Measurements from ENCODE around the gene KBTBD6.
"Not testable (repeated sequence)": the region's sequence is repeated elsewhere in the genome, so short reads cannot be mapped to it uniquely, and the experiment has no call there.

Gene KBTBD6, protein sequence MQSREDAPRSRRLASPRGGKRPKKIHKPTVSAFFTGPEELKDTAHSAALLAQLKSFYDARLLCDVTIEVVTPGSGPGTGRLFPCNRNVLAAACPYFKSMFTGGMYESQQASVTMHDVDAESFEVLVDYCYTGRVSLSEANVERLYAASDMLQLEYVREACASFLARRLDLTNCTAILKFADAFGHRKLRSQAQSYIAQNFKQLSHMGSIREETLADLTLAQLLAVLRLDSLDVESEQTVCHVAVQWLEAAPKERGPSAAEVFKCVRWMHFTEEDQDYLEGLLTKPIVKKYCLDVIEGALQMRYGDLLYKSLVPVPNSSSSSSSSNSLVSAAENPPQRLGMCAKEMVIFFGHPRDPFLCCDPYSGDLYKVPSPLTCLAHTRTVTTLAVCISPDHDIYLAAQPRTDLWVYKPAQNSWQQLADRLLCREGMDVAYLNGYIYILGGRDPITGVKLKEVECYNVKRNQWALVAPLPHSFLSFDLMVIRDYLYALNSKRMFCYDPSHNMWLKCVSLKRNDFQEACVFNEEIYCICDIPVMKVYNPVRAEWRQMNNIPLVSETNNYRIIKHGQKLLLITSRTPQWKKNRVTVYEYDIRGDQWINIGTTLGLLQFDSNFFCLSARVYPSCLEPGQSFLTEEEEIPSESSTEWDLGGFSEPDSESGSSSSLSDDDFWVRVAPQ

DNA sequence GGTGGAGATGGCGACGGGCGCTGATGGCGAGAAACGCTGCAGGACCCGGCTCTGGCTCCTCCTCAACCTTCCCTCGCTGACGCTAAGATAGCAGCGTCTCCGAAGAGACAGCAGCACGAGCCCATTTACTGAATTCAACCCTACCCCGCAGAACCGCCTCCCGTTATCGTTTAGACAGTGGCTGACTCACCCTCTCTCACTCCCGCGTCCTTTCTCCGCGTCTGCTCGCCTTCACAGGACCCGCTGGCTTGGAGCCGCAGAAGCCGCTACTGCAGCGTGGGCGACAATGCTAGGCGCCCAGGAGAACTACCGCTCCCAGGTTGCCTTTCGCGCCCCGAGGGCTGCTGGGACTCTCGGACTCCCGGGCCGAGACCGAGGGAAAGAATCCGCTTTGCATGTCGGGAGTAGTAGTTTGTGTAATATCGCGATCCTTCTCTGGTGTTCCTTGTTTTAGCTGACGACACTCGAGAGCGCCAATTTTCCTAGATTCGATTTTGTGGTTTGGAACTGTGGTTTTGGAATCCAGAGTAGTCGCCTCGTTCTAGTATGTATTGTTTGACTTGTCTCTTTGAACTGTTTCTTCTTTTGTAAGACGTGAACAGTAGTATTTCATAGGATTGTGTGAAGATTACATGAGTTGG, at the start of gene KBTBD6:
TSS of gene KBTBD6 (minus strand) at position 291 of the 641 bp plus-strand sequence. CDS start 291 bp downstream, outside the sequence.
- peak; percentile 89 for DNase-seq (ENCODE audit: low read depth)

DNA sequence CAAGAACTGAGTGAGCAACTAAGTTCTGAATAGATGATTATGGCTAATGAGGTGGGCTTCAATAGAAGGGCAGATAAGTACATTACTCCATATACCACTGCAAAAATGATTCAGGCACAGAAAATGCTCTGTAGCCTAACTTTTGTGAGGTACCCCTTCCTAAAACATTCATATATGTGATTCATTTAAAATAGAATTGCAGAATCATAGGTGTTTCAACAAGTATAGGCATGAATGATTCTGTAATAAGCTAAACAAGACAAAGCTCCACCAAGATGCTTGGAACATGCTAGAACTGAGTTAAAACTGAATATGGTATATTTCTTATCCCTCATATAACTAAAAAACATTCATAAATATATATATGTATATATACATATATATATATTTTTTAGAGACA, 49.6 kb upstream of the KBTBD6 start:
- DNase-seq (ENCODE audit: low read depth), result no peak

DNA sequence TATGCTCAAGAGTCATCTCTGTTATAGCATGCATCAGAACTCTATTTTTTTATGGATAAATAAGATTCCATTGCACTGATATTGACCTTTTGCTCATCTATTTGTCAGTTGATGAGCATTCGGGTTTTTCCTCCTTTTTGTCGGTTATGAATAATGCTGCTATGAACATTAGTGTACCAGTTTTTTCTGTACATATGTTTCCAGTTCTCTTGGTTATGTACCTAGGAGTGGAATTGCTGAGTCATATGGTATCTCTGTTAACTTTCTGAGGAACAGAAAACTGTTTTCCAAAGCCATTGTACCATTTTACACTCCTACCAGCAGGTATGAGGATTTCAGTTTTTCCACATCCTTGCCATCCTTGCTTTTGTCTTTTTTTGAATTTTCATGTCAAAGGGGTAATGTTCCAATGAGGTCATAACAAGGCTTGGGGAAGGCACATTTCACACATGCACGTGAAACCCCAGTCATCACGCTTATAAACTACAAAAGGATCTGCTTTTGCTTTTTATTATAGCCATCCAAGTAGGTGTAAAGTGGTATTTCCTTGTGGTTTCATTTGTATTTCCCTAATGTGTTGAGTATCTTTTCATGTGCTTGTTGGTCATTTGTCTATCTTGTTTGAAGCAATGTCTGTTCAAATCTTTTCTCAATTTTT, 47.1 kb upstream of the KBTBD6 start:
- DNase-seq (ENCODE audit: low read depth), result no peak

DNA sequence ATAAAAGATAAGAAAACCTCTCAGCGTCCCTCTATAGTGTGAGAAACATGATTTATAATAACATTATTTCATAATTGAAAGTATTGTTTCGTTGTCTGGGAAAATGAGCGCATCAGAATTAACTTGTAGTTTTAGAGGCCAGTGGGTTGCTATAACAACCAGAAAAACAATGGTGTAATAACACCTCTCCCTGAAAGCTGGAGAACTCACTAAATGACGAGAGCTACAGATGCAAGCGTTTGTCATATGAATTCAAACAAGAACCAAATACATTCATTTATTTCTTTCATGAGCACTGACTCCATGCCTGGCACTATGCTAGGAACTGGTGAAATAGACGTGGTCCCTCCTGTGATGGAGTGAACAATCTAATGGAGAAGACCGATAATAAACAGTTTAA, 45.4 kb upstream of the KBTBD6 start:
- DNase-seq (ENCODE audit: low read depth), result no peak

DNA sequence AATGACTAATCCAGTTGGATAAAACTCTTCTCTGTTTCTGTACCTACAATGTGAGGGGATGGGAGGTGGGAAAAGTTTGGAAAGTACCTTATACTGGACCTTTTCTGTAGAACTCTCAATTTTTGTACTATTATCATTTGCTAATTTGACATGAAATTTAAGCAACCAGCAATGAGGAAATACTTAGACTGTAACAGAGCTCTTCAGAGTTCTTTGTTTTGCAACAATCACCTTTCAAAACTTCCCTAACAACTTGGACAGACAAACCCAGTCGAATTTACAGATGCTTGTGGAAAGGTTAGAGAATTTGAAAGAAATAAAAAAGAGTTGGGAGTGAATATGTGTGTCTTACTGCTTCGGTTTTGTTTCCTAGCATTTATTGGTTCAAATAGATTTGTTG, 45.0 kb upstream of the KBTBD6 start:
- DNase-seq (ENCODE audit: low read depth), result no peak

DNA sequence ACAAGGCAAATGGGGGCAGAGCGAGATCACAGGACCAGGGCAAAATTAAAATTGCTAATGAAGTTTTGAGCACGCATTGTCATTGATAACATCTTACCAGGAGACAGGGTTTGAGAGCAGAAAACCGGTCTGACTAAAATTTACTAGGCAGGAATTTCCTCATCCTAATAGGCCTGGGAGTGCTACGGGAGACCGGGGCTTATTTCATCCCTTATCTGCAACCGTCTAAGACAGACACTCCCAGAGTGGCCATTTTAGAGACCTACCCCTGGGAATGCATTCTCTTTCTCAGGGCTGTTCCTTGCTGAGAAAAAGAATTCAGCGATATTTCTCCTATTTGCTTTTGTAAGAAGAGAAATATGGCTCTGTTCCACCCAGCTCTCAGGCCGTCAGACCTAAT, 43.0 kb upstream of the KBTBD6 start:
- DNase-seq (ENCODE audit: low read depth), result not testable (repeated sequence)

DNA sequence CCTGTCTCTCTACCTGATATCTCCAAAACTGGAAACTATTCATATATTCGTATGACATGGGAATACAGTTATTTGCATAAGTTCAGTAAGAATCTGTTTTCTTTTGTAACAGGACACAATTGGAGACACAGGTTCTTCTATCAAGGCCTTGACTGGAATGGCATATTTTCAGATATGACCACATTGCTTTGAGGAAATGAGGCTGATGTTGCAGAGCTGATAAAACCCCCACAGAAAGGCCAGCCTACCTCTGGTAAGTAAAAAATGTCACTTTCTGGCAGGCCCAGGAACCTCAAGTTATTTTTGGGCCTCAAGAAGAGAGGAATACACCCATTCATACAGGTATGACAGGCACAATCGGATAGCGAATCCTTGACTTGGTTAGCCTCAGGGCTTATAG, 29.5 kb upstream of the KBTBD6 start:
- DNase-seq (ENCODE audit: low read depth), result no peak

DNA sequence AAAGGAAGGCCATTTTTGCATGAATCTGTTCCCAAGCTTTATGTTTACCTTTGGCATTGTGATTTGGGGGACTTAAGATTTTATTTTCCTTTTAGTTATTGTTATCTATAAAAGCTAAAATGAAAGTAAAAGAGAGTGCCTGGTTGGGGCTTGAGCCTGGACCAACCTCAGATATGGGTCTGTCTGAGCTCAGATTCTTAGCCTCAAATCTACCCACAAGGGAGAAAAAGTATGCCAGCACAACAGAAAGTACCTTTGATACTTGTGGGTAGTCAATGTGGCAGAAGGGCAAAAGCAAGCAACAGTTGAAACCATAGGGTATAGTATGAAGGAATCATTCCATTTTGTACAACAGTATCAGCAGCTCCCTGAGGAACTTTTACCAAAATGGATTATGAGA, 26.6 kb upstream of the KBTBD6 start:
- DNase-seq (ENCODE audit: low read depth), result no peak

DNA sequence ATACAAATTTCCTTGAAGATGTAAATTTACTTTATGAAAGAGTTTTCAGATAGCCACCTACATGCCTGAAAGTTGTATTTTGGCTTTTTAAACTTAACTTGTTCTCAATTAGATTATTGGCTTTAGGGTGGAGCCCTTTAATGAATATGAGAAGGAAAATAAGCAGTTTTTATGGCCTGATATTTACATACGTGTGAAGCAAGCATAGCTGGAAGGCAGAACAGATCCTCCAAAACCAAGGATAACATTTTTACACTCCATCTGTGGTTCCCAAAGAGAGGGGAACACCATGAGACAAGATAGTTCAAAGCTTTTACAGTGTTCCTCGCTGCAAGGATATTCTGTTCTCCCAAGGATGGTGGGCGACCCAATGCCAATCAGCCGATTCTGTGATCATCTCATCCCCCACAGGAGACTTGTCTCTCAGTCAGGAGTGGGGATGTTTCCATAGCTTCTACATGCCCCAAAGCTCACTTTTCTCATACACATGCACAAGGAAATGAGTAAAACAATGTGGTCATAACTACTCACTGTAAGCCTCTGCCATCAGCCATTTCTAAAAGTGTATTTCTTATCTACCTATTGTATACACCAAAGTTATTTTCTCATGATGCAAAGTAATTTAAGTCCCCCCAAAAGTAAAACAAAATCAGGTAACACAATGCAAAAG, 24.6 kb upstream of the KBTBD6 start:
- DNase-seq (ENCODE audit: low read depth), result no peak

DNA sequence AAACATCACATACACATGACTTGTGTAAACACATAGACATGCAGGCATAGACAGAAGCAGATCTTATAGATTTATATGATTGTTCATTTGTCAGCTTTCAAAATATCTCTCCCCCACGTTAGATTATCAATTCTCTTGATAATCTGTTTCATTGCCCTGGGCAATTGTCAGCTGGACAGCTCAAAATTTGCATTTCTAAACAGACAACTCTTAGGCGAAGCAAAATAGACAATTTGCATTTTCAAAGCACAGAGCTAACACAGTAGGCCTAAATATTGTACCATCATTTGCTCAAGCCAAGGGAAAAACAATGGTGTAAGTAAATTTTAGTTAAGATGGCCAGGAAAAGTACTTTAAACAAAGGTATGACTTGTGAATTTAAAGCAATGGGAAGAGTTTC, 24.0 kb upstream of the KBTBD6 start:
- no peak for DNase-seq (ENCODE audit: low read depth)

DNA sequence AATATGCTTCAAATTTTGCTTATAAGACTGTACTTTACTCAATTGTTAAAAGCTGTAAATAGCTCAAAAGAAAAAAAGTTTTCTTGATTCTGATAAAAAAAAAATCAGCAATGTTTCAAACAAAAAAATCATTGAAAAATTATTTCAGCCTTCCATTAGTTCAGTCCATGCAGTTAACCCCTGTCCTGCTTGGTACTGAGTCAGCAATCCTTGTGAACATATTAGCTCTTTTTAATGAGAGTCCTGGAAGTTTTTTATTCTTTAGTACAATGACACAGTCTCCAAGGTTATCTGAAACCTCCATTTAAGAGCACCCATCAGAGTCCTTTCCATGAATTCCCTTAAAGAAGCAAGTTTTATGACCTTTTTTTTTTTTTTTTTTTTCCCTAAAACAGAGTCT, 21.4 kb upstream of the KBTBD6 start:
- DNase-seq (ENCODE audit: low read depth), result no peak

DNA sequence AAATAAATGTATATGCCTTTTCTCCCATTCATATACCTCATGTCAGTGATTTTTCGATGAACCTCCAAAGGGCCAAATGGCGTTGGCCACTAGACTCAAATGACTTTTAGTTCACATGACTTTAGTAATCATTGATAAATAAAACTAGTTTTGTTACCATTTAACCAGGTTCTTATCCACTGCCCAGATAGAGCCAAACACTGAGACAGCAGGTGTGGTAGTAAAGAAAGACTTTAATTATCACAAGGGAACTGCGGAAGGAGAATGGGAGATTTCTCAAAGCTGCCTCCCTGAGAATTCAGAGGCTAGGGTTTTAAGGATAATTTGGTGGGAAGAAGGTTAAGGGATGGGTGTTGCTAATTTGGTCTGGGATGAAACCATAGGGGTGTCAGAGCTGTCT, 19.4 kb upstream of the KBTBD6 start:
- DNase-seq (ENCODE audit: low read depth), result no peak

DNA sequence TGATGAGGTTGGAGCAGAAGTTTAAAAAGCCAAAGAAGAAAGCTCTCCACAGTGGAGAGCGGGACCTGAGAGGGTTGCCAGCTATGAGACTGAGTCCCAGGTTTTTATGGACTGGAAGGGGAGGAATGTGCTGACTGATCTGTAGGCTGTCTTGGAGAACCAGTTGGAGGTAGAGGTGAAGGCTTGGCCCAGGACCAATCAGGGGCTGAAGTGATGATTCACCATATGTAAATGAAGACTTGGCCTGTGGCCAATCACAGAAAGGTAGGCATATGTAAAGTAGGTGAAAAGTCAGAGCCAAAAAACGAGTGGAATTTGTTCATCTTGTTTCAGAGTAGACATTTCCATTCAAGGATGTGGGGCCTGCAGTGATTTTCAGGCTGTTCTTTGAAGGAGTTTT, 17.5 kb upstream of the KBTBD6 start:
- DNase-seq (ENCODE audit: low read depth), result no peak

DNA sequence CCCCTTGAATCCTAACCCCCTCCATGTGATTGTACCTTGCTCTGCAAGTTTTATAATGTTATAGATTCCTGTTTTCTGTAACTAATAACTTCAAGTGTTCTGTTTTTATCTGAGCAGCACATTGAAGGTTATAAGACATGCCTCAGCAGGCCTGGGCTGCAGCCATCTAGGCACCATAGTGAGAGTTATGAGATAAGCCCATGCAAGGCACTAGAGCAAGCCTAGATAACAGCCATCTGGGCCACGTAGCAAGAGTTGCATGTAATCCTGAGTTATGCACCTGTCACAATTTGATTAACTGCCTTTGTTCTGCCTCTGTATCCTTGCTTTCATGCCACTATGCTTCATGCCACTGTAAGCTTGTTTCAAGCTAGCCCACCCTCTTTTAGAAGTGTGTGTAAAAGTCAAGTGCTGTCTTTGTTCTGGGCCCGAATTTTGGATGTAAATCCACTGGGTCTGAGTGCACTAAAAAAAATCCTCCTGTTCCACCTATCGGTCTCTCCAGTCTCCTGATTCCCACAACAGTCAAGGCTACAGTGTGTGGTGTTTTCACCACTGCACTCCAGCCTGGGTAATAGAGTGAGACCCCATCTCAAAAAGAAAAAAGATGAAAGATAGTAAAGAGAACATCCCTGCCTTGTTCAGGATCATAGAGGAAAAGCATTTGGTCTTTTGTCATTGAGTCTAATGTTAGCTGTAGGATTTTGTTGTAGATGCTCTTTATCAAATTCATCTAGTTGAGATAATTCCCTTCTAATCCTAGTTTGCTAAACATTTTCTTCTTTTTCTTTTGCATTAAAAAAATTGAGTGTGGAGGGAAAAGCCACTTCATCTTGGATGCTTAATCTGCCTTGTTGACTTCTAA, 16.0 kb upstream of the KBTBD6 start:
- DNase-seq (ENCODE audit: low read depth), result no peak

DNA sequence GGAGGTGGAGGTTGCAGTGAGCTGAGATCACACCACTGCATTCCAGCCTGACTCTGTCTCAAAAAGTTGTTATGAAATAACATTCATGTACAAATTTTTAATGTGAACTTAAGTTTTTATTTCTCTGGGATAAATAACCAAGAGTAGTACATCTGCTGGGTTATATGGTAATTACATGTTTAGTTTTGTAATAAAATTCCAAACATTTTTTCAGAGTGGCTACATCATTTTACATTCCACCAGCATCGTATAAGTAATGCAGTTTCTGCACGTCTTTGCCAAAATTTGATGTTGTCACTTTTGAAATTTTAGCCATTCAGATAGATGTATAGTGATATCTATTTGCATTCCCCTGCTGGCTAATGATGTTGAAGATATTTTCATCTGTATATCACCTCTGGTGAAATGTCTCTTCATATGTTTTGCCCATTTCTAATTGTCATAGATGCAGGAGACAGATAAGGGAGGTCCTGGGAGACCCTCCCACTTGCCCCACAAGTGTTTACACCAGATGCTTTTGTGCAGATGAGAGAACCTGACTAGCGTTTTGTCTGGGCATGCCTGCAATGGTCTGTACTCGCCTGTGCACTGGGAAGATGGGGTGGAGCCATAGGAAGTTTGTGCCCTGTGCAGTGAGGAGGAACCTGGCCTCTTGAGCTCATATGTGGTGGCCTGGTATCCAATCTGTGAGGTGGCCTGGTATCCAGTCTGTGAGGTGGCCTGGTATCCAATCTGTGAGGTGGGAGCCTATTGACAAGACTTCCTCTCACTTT, 12.7 kb upstream of the KBTBD6 start:
- DNase-seq (ENCODE audit: low read depth), result no peak

DNA sequence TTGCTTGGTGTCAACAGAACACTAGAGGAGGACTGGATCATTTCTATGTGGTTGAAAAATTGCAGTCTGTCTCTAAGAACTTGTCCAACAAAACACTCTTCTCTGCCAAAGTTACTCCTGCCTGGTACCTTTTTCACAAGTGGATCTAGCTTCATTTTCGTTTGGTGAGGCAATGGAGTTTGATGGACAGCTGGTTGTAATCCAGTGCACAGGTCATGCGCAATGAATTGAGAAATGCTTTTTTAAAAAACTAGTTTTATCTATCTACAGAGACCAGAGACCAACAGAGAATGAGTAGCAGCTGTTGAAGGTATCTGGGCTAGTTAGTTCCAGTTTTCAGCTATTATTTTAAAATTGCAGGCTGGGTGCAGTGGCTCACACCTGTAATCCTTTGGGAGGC, 12.0 kb upstream of the KBTBD6 start:
- DNase-seq (ENCODE audit: low read depth), result no peak

DNA sequence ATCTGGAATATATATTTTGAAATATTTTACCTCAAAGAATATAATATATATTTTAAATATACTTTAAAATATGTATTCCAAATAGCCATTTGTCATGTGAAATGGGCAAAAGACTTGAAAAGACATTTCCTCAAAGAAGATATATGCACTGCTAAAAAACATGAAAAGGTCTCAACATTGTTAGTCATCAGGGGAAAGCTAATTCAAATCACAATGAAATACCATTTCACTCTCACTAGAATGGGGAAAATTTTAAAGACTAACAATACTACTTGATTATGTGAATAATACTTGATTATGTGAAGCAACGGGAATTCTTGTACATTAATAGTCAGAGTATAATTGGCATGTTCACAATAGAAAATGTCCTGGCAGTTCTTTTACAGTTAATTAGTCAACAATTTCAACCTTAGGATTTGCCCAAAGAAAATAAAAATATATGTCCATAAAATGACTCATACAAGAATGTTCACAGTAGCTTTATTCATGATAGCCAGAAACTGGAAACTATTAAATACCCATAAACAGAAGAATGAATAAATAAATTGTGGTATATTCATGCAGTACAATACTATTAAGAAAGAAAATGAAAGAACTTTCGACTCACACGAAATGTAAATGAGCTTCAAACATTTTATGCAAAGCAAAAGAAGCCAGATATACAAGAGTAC, 6.8 kb upstream of the KBTBD6 start:
- no peak for DNase-seq (ENCODE audit: low read depth)

DNA sequence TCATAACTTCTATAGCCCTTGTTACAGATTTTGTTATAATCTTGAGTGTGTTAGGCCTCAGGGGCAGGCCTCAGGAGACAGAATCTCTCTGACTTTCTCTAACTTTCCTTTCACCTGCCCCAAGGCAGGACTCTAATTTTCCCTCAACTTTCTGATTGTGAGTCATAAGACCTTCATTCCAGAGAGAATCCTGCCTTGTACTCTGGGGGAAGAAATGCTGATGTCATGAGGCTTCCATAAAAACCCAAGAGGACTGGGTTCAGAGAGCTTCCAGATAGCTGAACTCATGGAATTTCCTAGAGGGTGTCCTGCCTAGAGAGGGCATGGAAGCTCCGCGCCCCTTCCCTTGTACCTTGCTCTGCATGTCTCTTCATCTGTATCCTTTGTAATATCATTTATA, 5.3 kb upstream of the KBTBD6 start:
- no peak for DNase-seq (ENCODE audit: low read depth)

DNA sequence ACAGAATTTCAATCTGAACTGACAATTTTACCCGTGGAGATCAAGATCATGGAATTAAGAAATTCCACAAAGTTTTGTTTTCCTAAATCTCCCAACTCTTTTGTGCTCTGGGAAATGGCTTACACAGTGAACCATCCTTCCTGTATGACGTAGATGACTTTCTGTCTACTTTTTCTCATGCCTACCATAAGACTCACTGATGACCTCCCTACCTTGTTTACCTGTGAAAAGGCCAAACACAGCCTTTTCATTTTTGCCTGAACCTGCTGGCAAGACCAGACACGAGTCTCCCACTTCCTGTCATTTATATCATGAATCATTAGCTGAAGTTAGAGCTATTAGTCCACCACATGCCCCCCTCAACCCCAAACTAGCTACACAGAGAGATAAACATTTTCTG, 4.6 kb upstream of the KBTBD6 start:
- no peak for DNase-seq (ENCODE audit: low read depth)

Data from T-helper 22 cell (primary cell).